ENCODE results near the gene CRMP1.
A peak's percentile ranks its signal among the peaks of the same experiment; 100 is the strongest.
"Not testable (repeated sequence)": the region's sequence is repeated elsewhere in the genome, so short reads cannot be mapped to it uniquely, and the experiment has no call there.

Gene CRMP1

DNA sequence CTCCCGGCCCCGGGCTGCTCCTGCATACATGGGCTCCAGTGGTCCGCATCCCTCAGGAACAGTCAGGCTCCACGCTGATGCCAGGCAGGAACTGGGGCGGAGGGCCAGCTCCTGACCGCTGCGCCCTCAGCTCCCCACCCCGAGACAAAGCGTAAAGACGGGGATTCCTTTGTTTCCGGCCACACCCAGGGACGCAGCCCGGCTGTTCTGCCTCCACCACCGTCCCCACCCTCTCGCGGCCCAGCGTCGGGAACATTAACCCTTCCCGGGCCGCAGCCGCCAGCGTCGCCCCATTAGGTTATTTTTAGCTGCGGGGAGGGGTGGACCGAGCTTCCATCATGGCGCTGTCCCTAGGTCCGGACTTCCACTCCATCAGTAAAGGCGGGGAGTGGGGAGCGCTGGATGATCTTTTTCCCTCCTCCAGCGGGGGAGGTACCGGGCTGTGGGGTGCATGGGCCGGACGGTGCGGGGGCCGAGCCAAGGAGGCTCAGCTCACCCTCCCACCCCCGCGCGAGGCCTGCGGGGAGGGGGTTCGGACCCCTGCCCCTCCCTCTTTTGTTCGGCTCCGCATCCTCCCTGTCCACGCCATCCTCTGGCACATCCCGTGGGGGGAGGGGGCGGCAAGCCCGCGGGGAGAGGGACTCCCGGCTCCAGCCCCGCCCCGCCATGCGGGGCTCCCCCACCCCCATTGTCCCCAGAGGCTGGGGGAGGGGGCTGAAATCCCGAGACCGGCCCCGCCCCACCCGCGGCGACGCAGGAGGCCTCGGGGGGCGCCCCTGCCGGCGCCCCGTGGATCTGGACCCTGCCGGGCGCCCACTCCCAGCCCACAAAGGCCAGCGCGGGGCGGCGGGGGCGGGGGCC lies 5.3 kb downstream of the CRMP1 start:
- no peak for DNase-seq

DNA sequence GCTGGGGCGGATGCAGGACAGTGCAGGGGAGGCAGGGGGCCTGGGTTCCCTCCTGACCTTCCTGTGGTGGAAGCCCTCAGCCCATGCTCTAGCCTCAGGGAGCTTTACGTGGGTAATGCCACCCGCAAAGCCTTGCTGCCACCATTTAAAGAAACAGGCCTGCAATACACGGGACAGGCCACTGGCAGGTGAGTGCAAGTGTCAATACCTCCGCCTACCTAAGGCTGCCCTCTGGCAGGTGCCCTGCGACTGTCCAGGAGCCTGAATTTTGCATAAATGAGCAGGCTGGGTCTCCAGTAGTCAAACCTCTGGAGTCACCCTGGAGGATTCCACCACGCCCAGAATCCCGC lies 5.9 kb downstream of the CRMP1 start:
- DNase-seq = no peak

DNA sequence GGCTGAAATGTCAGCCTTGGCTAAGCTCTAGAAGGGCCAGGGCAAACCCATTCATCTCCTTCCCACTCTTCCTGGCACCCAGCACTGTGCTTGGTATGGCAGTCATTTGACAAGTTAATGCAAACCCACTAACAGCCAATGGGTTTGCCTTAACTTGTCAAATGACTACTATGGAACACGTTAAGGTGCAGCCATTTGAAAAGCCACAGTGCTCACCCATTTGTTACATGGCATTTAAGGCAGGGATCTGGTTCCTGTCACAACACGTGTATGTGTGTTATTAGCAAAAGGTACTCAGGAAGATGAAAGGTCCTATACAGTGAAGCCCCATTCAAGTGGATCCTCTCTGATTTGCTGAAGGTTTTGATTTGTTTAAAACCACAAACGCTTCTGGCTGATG lies 7.2 kb downstream of the CRMP1 start:
- DNase-seq = no peak

DNA sequence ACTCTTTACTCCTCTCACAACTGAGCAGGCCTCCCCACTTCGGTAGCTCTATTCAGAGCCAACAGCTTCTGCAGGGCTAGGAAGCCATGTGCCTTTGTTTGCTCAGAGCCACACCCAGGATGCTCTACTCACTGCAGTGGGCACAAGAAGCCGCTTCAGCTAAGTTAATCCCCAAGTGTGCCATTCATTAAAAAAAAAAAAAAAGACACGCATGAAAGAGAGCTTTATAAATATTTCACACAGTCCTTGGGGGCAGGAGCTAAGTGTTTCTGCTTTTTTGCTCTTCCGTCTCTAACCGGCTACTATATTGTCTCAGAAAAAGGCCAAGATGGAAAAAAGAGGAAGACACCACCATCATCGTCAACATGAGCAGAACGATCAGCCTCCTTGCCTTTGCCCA lies 8.1 kb downstream of the CRMP1 start:
- DNase-seq = no peak

- no peak for DNase-seq
Measured at GRCh38 chr4:5883916-5884315, 9.0 kb downstream of the CRMP1 start.

GRCh38 chr4:5882947-5883346 lies 9.9 kb downstream of the CRMP1 start:
- no peak for DNase-seq

DNA sequence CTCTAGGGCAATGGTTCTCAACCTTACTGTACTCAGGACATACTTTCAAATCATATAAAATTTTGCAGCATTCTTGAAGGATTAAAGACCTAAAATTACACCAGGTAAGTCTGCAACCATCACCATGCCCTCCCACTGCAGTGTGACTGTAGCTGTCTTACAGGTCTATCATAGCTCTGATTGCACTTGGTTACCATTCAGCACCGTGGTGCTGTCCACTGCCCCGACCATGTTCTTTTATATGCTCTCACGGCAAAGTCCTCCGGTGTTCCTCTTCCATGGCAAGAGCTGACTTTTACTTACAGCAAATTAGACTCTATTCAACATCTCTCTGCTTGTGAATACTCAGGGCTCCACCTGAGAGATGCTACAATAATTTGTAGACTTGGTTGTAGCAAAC lies 11.5 kb downstream of the CRMP1 start:
- DNase-seq = no peak

GRCh38 chr4:5878359-5878758 lies 14.5 kb downstream of the CRMP1 start:
- no peak for DNase-seq

GRCh38 chr4:5877392-5877791 lies 15.5 kb downstream of the CRMP1 start:
- no peak for DNase-seq

- DNase-seq = no peak
Measured at GRCh38 chr4:5874811-5875449, 18.0 kb downstream of the CRMP1 start.

DNA sequence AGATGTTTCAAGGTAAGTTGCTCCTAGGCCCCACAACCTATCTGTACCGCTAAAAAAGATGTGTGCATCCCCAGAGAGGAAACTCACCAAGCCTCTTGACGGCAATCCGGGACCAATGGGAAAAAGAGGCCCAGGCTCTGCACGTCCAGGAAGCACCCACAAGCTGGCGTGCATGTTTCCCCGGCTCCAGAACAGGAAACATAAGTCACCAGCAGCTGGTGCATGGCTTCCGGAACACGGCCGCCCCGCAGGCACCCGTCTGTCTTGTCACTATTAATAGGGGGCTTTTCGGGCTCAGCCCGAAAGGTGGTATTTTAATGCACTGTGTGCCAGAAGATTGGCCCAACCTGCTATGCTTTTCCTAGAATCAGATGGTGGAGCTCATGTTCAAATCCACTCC lies 22.2 kb downstream of the CRMP1 start:
- DNase-seq = no peak

DNA sequence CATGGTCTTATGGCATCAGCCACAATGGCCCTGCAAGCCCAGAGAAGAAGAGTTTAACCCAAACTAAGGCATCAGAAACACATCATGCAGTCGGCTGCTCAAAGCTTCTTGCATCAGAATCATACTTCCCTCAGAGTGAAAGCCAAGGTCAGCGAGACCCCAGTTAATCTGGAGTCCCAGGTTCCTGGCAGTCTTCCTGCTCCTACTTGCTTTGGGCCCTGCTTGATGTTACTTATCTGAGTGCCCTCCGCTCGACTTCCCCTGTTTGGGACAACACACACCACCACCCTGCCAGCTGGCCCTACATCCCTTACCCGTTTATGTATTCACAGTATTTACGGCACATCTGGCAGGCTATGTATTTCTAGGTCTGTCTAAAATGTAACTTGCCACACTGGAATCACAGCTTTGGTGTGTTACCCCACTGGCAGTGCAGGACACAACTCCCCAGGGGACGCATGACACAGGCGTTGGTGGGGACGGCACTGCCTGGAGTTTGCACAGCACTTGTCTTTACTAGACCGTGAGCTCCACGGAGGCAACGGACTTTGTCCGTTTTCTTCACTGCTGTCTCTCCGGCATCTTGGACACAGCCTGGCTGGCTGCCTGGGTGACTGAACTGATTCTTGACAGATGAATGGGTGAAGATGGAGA lies 22.8 kb downstream of the CRMP1 start:
- no peak for DNase-seq

- no peak for DNase-seq
Measured at GRCh38 chr4:5867866-5868265, 25.0 kb downstream of the CRMP1 start.

- peak; percentile 33 for DNase-seq
Measured at GRCh38 chr4:5866841-5867813, 25.8 kb downstream of the CRMP1 start.

DNA sequence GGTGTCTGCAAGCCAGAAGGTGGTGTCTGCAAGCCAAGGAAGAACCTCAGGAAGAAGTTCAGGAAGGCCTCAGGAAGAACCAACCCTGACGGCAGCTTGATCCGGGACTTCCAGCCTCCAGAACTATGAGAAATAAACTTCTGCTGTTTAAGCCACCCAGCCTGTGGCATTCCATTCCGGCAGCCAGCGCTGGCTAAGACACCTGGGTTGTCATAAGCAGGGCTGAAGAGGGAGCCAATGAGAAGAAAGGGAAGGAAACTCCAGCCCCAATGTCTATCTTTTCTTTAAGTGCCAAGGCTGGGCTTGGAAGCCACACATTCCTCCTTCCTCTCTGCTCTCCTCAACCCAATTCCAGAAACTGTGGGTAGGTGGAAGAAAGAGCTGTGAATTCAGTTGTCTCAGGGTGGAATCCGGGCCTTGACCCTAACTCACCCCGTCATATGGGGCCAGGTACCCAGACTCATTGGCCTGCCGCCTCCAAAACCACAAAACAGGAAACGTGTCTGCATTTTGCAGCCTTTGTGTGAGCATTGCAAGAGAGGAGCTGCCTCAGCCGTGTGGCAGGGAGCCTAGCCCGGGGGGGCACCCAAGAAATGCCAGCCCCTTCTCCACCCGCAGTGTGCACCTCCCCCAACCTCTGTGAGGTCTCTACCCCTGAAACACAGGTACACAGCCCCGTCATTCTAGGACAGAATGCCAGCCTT lies 26.8 kb downstream of the CRMP1 start:
- no peak for DNase-seq

DNA sequence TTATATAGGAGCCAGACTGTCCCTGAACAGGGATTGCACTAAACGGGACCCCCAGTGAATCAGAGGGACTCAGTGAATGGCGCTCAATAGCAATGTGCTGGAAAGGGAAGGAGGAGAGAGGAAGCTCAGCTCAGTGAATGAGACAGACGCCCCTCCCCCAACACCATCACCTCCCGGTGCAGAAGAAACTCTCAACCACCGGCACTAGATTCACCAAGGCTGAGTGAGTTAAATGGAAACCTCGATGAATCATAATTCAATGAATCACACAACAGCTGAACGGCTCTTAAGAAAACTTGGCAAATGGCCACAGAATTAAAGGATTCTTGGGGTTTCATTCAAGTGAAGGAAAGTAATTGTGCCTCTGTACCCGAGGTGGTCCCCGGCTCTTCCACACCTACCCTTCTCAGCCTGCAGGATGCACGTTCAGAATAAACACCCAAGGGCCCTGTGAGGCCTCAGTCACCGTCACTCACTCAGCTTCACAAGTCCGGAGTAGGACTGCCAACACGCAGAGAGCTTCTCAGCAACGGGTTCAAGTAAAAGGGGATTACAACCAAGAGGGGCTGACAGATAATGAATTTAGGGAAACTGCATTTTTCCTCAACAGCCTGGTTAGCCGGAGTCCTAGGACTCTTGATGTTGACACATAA lies 29.3 kb downstream of the CRMP1 start:
- DNase-seq = no peak

DNA sequence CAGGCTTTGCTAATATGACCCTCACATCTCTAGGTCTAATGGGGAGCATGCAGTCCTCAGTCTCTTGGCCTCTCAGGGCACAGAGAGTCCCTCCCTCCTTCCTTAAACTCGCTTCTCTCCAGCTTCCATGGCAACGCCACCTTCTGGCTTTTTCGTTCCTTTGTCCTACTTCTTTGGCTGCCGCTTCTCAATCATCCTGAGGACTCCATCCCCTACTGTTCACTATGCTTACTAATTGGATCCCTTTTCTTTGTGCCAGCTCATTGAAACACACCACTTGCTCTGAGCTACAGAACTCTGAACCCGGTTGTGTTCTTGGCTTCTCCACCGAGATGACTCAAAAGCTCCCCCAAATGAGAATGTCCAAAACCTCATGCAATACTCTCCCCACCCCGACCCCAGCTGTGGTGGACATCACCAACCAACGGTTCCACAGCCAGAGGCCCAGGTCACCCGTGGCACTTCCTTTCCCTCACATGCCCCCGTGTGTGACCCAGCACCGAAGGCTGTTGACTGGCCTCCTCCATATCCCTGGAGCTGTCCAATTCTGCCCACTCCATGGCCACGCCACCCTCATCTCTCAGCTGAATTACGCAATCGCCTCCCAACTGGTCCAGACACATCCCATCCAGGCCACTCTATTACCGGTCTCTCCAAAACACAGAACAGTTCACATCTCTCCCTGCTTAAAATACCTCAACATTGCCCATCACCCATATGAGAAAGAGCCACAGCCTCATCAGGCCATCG lies 34.7 kb downstream of the CRMP1 start:
- no peak for DNase-seq

GRCh38 chr4:5857199-5857598 lies 35.7 kb downstream of the CRMP1 start:
- no peak for DNase-seq

- DNase-seq = not testable (repeated sequence)
Measured at GRCh38 chr4:5856362-5856761, 36.5 kb downstream of the CRMP1 start.

- no peak for DNase-seq
Measured at GRCh38 chr4:5854929-5855328, 38.0 kb downstream of the CRMP1 start.
